ENCODE results near the gene BEX5.
"Not testable (repeated sequence)": the region's sequence is repeated elsewhere in the genome, so short reads cannot be mapped to it uniquely, and the experiment has no call there.

Gene BEX5

DNA sequence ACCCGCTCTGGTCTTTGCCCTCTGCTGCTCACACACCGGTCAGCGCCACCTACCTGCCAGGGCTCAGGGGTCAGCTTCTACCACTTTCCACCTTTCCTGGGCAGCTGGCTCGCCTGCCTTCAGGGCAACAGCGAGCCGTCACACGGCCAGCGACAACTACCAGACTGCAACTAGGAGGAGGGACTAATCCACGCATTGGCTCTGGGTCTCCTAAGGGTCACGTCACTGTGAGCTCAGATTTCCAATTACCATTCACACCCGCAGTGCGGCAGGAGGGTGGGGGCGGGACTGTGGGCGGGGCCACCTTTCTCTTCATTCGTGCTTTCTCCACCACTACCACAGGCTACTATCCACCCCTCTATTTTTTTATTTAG is at the start of gene BEX5:
BEX5 (minus strand) TSS at position 172 of the 374 bp plus-strand sequence. CDS start 1,712 bp downstream, outside the sequence.
- peak; percentile 40 for DNase-seq

DNA sequence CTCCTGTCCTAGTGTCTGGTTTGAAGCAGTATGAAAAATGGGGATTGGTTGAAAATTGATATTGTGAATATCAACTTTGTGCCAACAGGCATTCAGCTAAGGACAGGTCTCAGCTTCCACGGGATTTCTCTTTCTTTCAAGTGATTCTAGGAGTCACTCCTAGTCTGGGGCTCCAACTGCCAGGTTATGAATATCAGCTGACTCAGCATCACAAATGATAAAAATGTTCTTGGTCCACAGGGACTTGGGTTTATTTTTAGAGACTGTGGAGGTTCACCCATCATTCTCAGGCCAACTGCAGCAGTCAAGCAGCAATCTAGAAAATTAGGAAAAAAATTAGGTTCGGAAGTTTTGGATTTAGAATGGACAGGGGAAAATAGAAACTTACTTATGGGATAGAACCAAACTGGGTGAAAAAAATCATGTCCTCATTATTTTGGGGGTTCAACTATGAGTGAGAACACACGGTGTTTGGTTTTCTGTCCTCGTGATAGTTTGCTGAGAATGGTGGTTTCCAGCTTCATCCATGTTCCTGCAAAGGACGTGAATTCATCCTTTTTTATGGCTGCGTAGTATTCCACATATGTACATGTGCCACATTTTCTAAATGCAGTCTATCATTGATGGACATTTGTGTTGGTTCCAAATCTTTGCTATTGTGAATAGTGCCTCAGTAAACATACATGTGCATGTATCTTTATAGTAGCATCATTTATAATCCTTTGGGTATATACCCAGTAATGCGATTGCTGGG is 30.4 kb upstream of the BEX5 start:
- DNase-seq = no peak

DNA sequence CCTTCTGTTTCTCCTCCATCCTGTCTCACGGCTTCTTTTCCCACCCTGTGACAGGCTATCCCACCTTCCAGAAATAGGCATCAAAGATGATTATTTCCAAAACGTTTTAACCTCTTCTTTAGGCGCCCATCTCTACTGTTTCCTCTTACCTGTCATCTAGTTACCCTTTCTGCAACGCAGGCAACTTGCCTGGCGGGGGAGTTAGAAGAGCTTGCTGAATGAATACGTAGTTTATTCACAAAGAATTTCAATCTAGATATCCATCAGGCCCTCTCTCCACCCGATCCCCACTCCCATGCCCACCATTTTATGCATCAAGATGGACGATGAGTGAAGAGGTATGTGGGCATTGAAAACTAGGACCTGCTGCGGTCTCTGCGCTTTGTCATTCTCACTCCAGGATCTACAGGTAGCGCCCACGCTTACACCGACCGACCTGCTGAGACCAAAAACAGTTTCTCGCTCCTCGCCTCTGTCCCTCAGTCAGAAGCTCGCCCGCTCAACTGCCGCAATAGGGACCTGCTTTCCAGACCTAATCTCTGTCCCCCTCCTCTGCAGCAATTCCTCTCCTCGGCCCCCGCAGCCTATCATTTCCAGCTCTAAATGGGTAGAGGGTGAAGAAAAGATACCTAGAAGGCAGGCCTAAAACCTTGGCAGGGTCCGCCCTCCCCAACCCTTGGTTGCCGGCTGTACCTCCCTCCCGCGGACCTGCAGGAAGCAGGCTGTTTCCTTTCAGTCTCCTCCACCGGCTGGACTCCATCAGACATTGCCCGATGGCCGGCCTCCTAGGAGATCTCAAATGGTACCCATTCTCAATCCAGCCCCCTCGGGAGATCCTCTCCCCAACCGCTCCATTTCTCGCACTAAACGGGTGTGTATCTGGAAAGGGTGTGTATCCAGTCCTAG is 624 bp downstream of the BEX5 start:
- DNase-seq = no peak

DNA sequence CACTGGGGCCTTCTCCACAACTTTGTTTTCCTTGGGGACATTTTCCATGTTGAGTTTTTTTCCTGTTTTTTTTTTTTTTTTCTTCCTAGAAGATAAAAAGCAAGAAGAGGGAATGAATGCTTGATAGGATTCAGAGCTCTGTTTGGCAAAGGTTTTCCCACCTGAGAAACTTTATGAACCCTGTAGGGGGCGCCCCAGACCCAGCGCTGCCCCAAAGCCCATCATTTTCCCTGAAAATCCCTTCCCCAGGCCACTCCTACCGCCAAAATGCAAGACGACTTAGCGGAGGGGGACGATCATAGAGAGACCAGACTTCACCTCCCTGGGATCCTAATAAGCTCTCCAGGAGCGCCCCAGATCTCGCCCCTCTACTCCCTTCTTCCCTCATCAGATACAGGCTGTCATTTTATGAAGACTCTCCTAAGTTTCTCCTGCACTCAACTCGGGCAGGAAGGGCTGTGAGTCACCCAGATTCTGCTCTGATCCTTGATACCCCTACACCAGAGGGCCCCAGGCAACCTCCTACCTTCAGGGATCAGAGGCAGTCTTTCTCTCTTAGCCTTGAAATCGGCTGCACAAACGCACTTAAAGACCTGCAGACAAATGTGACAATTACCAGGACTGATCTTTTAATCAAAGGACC is 1.4 kb downstream of the BEX5 start:
- DNase-seq = no peak

DNA sequence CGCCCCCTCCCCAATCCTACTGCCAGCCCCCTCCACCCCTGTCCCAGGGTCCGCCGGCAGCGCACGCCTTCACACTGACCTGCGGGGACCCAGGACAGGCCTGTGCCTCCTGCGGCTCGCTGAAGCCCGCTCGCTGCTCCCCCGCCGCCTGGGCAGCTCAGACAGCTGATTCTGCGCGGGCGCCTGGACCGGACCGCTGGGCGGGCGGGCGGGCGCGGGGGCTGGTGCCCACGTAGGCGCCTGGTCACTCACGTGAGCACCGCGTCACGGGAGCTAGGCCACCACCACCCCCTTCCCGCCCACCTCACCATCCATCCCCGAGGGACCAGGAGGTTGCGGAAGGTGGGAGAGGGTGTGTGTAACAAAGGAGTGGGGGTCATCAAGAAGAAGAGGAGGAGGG is 13.5 kb downstream of the BEX5 start, which contains the start of gene TCEAL6:
TCEAL6 (minus strand) TSS at position 208 of the 400 bp plus-strand sequence.
- not testable (repeated sequence) for DNase-seq

DNA sequence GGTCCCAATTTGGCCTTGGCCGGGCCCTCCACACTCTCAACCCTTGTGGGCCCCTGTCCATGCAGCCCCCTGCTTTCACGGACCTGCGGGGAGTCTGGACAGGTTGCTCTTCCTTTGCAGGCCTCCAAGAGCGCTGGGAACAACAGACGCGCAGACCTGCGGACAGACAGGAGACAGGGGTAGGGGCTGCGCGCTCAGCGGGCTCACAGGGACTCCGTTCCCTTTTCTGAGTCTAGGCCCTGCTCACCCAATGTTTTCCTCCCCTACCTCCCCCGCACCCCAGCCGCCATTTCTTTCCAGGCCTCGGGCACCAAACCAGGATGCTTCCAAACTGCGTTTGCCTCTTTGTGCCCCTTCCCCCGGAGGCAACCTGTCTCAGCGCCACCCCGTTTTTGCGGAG is 14.1 kb downstream of the BEX5 start:
- DNase-seq = not testable (repeated sequence)

DNA sequence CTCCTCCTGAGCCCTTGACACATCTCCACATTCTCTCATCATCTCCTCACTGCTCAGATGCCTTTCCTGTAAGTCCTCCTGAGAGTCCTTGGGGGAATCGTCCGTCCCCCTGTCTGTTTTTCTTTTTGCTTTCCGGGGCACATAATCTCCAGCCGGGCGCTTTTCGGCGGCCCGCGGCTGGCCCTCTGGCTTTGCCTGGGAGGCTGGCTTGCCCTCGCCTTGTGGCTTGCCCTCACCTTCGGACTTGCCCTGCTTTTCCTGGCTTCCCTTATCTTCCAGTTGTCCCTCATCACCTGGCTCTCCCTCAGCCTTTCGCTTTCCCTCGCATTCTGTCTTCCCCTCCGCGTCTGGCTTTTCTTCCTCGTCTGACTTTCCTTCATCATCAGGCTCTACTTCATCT is 14.9 kb downstream of the BEX5 start:
- not testable (repeated sequence) for DNase-seq

DNA sequence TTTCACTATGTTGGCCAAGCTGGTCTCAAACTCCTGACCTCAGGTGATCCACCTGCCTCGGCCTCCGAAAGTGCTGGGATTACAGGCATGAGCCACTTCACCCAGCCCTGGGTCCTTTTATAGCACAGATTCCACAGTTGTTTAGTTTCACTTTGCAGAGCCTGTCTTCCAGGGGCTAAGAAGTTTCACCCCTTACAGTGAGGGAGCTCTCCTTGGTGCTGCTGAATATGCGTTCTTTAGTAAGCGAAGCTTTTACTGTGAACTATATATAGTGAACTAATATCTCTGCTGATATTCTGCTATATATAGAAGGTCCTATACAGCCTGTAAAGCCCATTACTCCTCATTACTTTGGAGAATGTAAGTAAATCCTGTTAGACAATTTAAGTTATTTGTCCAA is 17.7 kb downstream of the BEX5 start:
- DNase-seq = no peak

DNA sequence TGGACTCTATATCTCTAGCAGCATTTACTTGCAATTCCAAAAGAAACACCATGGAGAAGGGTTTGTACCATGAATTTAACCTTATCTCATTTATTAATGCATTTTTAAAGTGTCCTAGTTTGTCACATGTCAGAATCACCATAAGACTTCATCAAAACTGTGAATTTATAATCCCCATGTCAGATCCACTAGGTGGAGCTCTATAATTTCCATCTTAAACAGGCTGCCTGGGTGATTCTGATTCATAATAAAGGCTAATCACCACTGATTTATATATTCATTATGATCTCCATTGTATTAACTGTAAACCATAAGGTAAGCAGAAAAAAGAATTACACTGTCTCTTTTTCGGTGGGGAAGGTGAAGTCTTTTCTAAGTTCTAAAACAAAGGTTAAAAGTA is 26.3 kb downstream of the BEX5 start:
- no peak for DNase-seq

DNA sequence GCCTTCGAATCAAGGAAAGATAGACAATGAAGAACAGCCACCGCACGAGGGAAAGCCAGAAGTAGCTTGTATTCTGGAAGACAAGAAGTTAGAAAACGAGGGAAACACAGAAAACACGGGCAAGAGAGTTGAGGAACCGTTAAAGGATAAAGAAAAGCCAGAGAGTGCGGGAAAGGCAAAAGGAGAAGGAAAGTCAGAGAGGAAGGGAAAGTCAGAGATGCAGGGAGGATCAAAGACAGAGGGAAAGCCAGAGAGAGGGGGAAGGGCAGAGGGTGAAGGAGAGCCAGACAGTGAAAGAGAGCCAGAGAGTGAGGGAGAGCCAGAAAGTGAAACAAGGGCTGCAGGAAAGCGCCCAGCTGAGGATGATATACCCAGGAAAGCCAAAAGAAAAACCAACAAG is 28.9 kb downstream of the BEX5 start:
- no peak for DNase-seq

DNA sequence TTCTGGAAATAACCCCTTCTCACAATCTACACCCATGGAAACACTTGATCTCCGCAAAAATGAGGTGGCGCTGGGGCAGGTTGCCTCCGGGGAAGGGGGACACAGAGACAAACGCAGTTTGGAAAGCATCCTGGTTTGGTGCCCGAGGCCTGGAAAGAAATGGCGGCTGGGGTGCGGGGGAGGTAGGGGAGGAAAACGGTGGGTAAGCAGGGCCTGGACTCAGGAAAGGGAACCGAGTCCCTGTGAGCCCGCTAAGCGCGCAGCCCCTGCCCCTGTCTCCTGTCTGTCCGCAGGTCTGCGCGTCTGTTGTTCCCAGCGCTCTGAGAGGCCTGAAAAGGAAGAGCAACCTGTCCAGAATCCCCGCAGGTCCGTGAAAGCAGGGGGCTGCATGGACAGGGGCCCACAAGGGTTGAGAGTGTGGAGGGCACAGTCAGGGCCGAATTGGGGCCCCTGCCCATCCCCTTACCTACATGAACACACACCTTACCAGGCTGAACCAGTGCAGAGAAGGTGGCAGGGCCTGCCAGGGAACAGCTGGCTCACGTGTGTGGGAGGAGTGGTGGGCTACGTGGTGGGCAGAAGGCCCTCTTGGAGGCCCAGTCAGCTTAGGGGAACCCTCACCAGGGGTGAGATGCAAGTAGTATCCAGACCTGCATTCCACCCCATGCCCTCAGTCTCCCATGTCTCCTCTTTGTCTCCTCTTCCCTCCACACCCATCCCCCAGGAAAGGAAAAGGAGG is 29.5 kb downstream of the BEX5 start:
- DNase-seq = not testable (repeated sequence)

DNA sequence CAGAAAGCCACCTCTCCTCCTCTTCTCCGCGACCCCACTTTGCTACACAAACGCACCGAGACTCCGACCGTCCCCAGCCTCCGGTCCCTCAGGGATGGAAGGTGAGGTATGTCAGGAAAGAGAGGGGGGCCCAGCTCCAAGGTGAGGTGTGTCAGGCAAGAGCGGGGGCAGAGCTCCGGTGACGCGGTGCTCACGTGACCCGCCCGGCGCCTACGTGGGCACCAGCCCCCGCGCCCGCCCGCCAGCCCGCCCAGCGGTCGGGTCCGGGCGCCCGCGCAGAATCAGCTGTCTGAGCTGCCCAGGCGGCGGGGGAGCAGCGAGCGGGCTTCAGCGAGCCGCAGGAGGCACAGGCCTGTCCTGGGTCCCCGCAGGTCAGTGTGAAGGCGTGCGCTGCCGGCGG is 30.3 kb downstream of the BEX5 start, which contains the start of gene TCEAL2:
TCEAL2 (plus strand) TSS at position 244 of the 400 bp plus-strand sequence. CDS start 1,152 bp downstream, outside the sequence.
- DNase-seq = peak; percentile 24

DNA sequence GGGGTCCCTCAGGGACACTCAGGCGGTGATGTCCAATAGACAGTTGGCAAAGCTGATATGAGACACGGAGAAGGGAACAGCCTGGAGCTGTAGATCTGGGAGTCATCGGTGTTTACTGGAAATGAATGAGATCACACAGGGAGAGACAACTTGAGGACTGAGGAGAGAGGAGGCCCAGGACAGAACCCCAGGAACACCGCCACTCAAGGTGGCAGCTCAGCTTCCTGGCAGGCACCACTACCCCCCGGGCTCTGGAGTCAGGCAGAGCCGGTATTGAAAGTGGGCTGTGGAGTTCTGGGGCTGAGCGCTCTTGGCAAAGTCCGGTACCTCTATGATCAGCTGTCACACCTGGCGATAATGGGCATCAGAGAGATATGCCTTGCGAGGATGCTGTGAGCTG is 30.8 kb downstream of the BEX5 start:
- DNase-seq = not testable (repeated sequence)

DNA sequence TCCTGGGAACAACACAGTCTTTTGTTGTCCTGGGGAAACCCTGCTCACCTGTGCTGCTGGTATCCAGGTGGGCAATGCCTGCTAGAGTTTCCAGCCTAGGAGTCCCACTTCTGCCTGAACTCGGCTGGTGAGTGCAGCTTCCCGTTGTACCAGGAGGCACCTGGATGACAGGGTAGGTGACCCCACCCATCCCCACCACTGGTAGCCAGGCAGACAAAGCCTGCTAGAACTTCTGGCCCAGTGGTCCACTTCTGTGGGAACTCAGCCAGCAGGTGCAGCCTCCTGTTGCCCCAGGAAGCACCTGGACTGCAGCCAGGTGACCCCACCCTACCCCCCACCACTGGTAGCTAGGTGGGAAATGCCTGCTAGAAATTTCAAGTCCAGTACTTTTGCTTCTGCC is 40.0 kb downstream of the BEX5 start:
- DNase-seq = no peak

DNA sequence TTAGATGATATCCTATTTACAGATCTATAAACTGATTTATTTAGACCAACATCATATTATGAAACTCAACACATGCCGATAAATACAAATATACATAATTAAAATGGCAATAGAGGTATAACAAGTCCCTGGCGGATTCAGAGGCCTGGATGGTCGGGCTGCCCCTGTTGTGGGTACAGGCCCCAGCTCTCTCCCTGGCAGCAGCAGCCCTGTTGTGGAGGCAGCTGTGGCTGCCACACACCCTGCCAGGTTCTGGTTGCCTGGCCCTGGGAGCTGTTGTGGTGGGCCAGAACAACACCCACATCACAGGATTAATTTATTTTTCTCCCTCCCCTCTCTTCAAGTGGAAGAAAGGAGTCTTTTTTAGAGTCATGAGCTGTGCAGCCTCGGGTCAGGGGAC is 42.4 kb downstream of the BEX5 start:
- no peak for DNase-seq
